Activated CD4-positive, alpha-beta T cell treated with anti-CD3 and anti-CD28 coated beads, Interleukin-2, amount 50 U/mL, for 4 hours (primary cell): ENCODE measurements around the gene TLK2.

Experiments
- DNase-seq, 2 experiments: peaks; one replicate each; pipeline ENCODE4 v3.0.0-alpha.2; 2020

The TLK2 gene

GRCh38 chr17:62658136-62658920, 179.7 kb downstream of the TLK2 start:
- no peak for DNase-seq

GRCh38 chr17:62660629-62661118, 182.0 kb downstream of the TLK2 start:
- no peak for DNase-seq

- DNase-seq: no peak
Measured at GRCh38 chr17:62661337-62661736, 182.7 kb downstream of the TLK2 start.

DNA sequence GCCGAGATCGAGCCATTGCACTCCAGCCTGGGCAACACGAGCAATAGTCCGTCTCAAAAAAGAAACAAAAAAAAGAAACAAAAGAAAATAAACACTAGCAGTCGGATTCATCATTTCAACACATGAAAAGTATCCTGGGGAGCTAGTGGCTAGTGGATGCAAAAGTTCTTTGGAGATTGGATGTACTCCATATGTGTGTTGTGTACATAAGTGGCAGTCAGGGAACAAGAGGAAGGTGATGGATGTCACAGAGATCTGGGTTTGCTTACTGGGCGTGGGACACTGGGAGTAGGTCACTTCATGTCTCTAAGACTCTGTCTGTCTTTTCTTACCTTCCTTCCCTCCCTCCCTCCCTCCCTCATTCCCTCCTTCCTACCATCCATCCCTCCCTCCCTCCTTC, 184.2 kb downstream of the TLK2 start:
- DNase-seq: no peak
